ENCODE results near the gene SENP8.

Gene SENP8

DNA sequence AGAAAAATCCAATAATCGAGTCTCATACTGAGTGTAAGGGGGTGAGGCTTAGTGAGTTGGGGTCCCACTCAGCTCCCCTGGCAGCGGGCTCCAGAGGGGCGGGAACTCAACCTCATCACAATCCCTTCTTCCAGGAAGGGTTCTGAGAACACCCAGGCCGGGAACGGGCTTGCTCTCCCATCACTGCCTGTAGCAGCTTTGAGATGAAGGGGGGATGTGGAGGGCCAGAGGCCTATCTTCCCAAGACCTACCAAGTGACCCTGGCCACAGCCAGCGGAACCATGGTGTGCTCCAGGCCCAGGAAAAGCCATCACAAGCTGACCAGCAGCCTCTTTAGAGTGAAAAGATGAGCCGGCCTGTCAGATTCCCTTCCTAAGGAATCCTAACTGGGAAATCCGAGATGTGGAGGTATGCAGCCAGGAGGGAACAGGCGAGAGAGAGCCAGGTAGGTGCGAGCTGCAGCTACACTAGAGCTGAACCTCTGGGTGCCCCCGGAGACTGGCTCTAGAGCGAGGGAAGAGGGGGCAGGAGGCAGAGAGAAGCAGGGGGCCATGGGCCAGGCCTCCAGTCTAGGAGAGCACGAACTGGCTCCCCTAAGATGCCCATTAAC is 60.9 kb downstream of the SENP8 start:
- no peak for DNase-seq

DNA sequence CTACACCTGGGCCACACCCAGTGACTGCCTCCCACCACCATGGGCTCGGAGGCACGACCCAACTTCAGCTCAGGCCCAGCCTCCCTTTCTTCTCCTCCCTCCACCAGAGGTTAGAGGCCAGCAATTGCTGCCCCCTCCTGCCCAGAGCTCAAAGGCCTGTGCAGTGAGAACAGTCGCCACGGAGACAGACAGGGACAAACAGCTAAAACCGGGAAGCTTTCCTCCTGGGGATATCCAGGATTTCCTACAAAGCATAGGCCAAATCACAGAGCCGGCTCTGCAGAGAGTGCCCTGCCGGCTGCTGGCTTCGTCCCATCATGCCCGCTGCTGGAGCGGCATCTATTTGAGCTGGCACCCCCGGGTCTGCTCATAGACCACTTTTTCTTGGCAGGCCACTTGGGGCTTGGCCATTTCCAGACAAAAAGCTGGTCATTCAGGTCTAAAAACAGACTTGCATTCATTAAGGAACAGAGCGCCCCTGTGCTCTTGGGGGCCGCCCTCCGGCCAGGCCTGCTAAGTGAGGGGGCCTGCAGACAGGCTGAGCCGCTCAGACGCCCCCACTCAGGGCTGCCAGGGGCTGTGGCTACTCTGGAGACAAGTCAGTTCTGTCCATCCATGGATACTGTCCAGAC is 61.9 kb downstream of the SENP8 start:
- no peak for DNase-seq

DNA sequence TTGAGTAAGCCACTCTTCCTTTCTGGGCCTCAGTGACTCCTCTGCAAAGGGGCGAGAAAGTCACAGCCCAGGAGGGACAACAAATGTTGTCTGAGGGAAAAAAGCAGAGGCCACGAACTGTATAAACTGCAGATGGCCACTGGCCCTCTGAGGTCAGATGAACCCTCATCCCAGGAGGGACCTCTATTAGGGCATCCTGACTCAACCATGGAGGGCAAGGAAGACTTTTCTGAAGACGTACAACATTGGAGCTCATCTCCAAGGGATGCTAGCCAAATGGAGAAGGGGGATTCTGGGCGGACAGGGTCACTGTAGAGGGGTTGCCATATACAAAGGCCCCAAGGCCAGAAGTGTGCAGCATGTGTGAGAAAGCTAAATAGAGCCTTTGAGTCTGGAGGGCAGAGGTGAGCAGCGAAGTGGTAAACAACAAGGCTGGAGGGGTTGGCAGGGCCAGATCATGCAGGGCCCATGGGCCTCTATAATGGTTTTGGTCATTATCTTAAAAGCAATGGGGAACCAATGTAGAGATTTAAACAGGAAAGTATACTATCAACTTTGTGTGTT is 62.6 kb downstream of the SENP8 start:
- DNase-seq = no peak

DNA sequence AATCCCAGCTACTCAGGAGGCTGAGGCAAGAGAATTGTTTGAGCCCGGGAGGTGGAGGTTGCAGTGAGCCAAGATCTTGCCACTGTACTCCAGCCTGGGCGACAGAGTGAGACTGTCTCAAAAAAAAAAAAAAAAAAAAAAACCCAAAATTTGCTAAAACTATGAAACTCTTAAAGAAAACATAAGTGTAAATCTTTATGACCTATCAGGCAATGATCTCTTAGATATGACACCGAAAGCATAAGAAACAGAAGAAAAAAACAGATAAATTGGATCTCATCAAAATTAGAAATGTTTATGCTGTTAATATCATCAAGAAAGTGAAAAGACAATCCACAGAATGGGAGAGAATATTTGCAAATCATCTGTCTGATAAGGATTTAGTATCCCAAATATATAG is 64.0 kb downstream of the SENP8 start:
- DNase-seq = no peak

DNA sequence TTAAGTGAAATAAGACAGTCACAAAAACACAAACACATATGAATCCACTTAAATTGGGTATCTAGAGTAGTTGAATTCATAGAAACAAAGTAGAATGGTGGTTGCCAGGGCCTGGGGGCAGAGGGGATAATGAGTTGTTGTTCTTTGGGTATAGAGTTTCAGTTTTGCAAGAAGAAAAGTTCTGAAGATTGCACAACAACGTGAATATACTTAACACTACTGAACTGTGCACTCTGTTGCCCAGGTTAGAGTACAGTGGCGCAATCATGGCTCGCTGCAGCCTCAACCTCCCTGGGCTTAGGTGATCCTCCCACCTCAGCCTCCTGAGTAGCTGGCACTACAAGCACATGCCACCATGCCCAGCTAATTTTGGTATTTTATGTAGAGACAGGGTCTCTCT is 64.5 kb downstream of the SENP8 start:
- no peak for DNase-seq

DNA sequence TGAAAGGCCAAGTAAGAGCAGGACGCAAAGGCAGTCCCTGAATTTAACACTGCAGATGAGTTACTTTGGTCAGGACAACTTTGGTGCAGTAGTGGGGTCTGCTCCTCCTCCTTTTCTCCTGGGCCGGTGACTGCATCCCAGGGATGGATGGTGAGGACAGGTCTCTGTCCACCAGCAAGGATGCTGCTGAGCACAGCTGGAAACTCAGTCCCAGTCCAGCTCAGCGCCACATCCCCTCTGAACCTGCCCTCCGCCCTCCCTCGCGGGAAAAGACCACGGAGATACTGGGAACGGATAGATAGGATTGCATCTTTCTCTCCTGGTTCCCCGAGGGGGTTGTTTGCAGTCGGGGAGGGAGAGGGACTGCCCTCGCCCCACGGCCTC is 65.6 kb downstream of the SENP8 start:
- no peak for DNase-seq

DNA sequence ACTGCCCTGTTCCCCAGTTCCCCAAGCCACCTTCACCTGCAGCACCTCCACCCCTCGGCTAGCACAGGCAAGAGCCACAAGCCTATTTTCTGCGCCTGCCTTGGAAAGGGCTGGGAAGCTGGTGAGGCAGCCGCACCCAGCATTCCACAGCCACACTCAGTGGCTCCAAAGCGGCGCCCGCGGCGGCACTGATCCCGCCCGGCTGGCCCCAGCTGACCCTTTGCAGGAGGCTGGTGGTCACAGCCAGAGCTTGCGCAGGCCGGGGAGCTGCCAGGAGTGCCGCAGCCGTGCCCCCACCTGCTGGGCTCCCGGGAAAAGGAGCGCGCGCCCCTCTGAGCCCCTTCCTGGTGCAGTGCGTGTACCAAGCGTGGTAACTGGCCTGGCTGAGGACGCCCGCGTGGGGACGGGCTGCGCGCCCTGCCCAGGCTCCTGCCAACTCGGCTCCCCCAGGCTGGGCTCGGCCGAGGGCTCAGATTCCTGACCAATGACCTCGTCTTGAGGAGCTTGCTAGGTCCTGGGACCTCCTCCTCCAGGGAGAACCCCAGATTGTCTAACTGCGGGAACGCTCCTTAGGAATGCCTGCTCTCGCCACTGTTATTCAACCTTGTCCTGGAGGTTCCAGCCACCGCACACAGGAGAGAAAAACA is 66.1 kb downstream of the SENP8 start:
- DNase-seq = no peak

DNA sequence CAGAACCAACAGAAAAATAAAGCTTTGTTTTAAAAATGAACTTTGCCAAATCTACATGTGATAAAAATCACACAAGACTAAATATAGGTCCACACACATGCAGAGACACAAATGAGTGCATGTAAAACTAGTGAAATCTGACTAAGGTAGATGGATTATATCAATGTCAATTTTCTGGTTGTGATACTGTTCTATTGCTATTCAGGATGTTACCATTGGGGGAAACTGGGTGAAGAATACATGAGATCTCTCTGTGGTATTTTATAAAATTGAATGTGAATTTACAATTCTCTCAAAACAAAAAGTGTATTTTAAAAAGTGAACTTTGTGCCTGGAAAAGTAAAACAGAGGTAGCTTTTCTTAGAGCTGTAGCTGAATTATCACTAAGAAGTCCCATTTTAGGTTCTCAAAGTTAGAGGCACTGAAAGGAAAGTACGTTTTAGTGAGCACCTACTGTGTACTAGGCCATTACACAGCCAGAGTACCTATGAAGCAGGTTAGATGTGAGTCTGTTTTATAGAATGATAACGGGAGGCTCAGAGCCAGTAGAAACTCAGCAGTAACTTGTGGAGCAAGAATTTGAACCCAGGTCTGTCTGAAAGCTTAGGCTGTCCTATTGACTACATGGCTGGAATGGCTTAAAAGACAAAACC is 71.2 kb downstream of the SENP8 start:
- no peak for DNase-seq

DNA sequence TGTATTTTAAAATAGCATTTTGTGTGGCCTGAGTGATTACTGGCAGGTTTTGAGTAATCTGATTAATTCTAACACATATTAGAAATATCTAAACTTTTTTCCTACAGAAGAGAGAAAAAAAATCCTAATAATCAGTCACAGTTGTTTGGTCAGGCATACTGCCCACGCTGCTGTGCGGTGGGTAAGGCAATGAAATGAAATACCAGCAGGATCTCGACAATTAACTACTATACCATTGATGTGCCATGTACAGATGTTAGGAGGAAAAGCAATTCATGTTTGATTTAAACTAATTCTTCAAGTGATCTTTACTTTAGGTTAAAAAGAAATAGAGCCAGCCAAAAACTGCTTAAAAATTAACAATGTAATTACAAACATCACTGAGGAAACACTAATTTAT is 74.2 kb downstream of the SENP8 start:
- DNase-seq = no peak

All from suppressor macrophage treated with lipopolysaccharide for 1 hour (primary cell).